Measurements from ENCODE around the gene RTCA. TPM values are rescaled to one million over a fixed set of nuclear protein-coding genes. Genes with fewer than 3 reads are reported as not detected.
"Not testable (repeated sequence)": the region's sequence is repeated elsewhere in the genome, so short reads cannot be mapped to it uniquely, and the experiment has no call there.

RTCA gene
- total and polyA plus RNA-seq, 5 donors: 27.8 to 39.8 (median 32.0) TPM

GRCh38 chr1:100287162-100287561 is 21.1 kb downstream of the RTCA start:
- H3K27me3 ChIP-seq (ENCODE audit: control insufficient read depth, insufficient read depth): no peaks in the 10 kb centered on the region
- DNase-seq: no peak
- no peaks in the 10 kb centered on the region for H3K4me1 ChIP-seq (ENCODE audit: control insufficient read depth, insufficient read depth, low read length)
- H3K27ac ChIP-seq (ENCODE audit: low read length): no peak overlapping the region
- intact Hi-C loops (cut with DNase I): no loop called here
- H3K9me3 ChIP-seq (ENCODE audit: control insufficient read depth, low read length): no peaks in the 10 kb centered on the region
- no peak for ATAC-seq
- no peak overlapping the region for H3K4me3 ChIP-seq (ENCODE audit: low read length)
- WGBS: 97% methylated on average over 3 of the region's 3 CpGs

GRCh38 chr1:100290291-100290690 is 24.3 kb downstream of the RTCA start:
- DNase-seq: no peak
- ATAC-seq: no peak
- no peak overlapping the region for H3K27ac ChIP-seq (ENCODE audit: low read length)
- intact Hi-C loops (cut with DNase I): loop anchor here in 1 of 4 donors (5.0 kb wide), 1 partner anchor 62 kb away; the partner anchor contains the start of gene CDC14A
- no peaks in the 10 kb centered on the region for H3K9me3 ChIP-seq (ENCODE audit: control insufficient read depth, low read length)
- WGBS: 95% methylated on average over 2 of the region's 2 CpGs
- no peaks in the 10 kb centered on the region for H3K27me3 ChIP-seq (ENCODE audit: control insufficient read depth, insufficient read depth)
- H3K4me1 ChIP-seq (ENCODE audit: control insufficient read depth, insufficient read depth, low read length): no peaks in the 10 kb centered on the region
- H3K4me3 ChIP-seq (ENCODE audit: low read length): no peak overlapping the region

GRCh38 chr1:100292711-100293110 is 26.7 kb downstream of the RTCA start:
- intact Hi-C loops (cut with DNase I): loop anchor here in 1 of 4 donors (5.0 kb wide), 1 partner anchor 60 kb away; the partner anchor contains the start of gene CDC14A

GRCh38 chr1:100296140-100296539 is 30.1 kb downstream of the RTCA start:
- Histone ChIP-seq H3K27me3 (ENCODE audit: control insufficient read depth, insufficient read depth) (no peaks in the 10 kb centered on the region), H3K4me3 (ENCODE audit: low read length) (no peak overlapping the region), H3K4me1 (ENCODE audit: control insufficient read depth, insufficient read depth, low read length) (peaks cover 1% of the 10 kb centered on the region), H3K9me3 (ENCODE audit: control insufficient read depth, low read length) (no peaks in the 10 kb centered on the region), H3K27ac (ENCODE audit: low read length) (no peak overlapping the region)
- DNase-seq (no peak), ATAC-seq (no peak)
- intact Hi-C loops (cut with DNase I): no loop called here
- WGBS: 95% methylated on average over 8 of the region's 8 CpGs

More at GRCh38 chr1:100292711-100293110, 26.7 kb downstream of the RTCA start:
- H3K4me1 ChIP-seq (ENCODE audit: control insufficient read depth, insufficient read depth, low read length): no peaks in the 10 kb centered on the region
- ATAC-seq (peak in 1 of 2 donors; percentile 76), DNase-seq (no peak)
- H3K4me3 ChIP-seq (ENCODE audit: low read length): no peak overlapping the region
- H3K9me3 ChIP-seq (ENCODE audit: control insufficient read depth, low read length): no peaks in the 10 kb centered on the region
- no peak overlapping the region for H3K27ac ChIP-seq (ENCODE audit: low read length)
- WGBS: 12% methylated on average over 1 of the region's 1 CpG
- H3K27me3 ChIP-seq (ENCODE audit: control insufficient read depth, insufficient read depth): no peaks in the 10 kb centered on the region

GRCh38 chr1:100296997-100297396 is 31.0 kb downstream of the RTCA start:
- H3K27ac ChIP-seq (ENCODE audit: low read length); intact Hi-C loops (cut with DNase I); H3K9me3 ChIP-seq (ENCODE audit: control insufficient read depth, low read length); ATAC-seq; DNase-seq; H3K27me3 ChIP-seq (ENCODE audit: control insufficient read depth, insufficient read depth); H3K4me1 ChIP-seq (ENCODE audit: control insufficient read depth, insufficient read depth, low read length); H3K4me3 ChIP-seq (ENCODE audit: low read length): not testable (repeated sequence)

- intact Hi-C loops (cut with DNase I): no loop called here
- ATAC-seq: no peak
- H3K27ac ChIP-seq (ENCODE audit: low read length): no peak overlapping the region
- no peaks in the 10 kb centered on the region for H3K27me3 ChIP-seq (ENCODE audit: control insufficient read depth, insufficient read depth)
- no peaks in the 10 kb centered on the region for H3K9me3 ChIP-seq (ENCODE audit: control insufficient read depth, low read length)
- H3K4me1 ChIP-seq (ENCODE audit: control insufficient read depth, insufficient read depth, low read length): peaks cover 1% of the 10 kb centered on the region
- H3K4me3 ChIP-seq (ENCODE audit: low read length): no peak overlapping the region
- DNase-seq: no peak
- WGBS: 90% methylated on average over 4 of the region's 4 CpGs
Measured at GRCh38 chr1:100298512-100298911, 32.5 kb downstream of the RTCA start.

- Histone ChIP-seq H3K9me3 (ENCODE audit: control insufficient read depth, low read length) (no peaks in the 10 kb centered on the region), H3K27me3 (ENCODE audit: control insufficient read depth, insufficient read depth) (no peaks in the 10 kb centered on the region), H3K4me3 (ENCODE audit: low read length) (no peak overlapping the region), H3K27ac (ENCODE audit: low read length) (no peak overlapping the region), H3K4me1 (ENCODE audit: control insufficient read depth, insufficient read depth, low read length) (peaks cover 1% of the 10 kb centered on the region)
- ATAC-seq (no peak), DNase-seq (no peak)
- intact Hi-C loops (cut with DNase I): no loop called here
- WGBS: 77% methylated on average over 6 of the region's 6 CpGs
Measured at GRCh38 chr1:100299521-100300222, 33.7 kb downstream of the RTCA start.

GRCh38 chr1:100300691-100301090 is 34.7 kb downstream of the RTCA start:
- intact Hi-C loops (cut with DNase I): no loop called here
- no peak for ATAC-seq
- WGBS: 95% methylated on average over 5 of the region's 5 CpGs

GRCh38 chr1:100302739-100303138 is 36.7 kb downstream of the RTCA start:
- intact Hi-C loops (cut with DNase I): no loop called here
- Histone ChIP-seq H3K9me3 (ENCODE audit: control insufficient read depth, low read length) (no peaks in the 10 kb centered on the region), H3K4me1 (ENCODE audit: control insufficient read depth, insufficient read depth, low read length) (peaks cover 1% of the 10 kb centered on the region), H3K27me3 (ENCODE audit: control insufficient read depth, insufficient read depth) (no peaks in the 10 kb centered on the region), H3K4me3 (ENCODE audit: low read length) (no peak overlapping the region), H3K27ac (ENCODE audit: low read length) (no peak overlapping the region)
- ATAC-seq (no peak), DNase-seq (no peak)
- WGBS: 98% methylated on average over 2 of the region's 2 CpGs

More at GRCh38 chr1:100300691-100301090, 34.7 kb downstream of the RTCA start:
- no peaks in the 10 kb centered on the region for H3K9me3 ChIP-seq (ENCODE audit: control insufficient read depth, low read length)
- H3K4me1 ChIP-seq (ENCODE audit: control insufficient read depth, insufficient read depth, low read length): peaks cover 1% of the 10 kb centered on the region
- no peak overlapping the region for H3K27ac ChIP-seq (ENCODE audit: low read length)
- no peak for DNase-seq
- no peak overlapping the region for H3K4me3 ChIP-seq (ENCODE audit: low read length)
- H3K27me3 ChIP-seq (ENCODE audit: control insufficient read depth, insufficient read depth): no peaks in the 10 kb centered on the region

GRCh38 chr1:100304227-100304626 is 38.2 kb downstream of the RTCA start:
- 93% methylated on average over 2 of the region's 2 CpGs for WGBS
- intact Hi-C loops (cut with DNase I): no loop called here

GRCh38 chr1:100304921-100305320 is 38.9 kb downstream of the RTCA start:
- 84% methylated on average over 3 of the region's 3 CpGs for WGBS
- no peak for DNase-seq
- intact Hi-C loops (cut with DNase I): no loop called here

More at GRCh38 chr1:100304227-100304626, 38.2 kb downstream of the RTCA start:
- Histone ChIP-seq H3K9me3 (ENCODE audit: control insufficient read depth, low read length) (no peaks in the 10 kb centered on the region), H3K27ac (ENCODE audit: low read length) (no peak overlapping the region), H3K27me3 (ENCODE audit: control insufficient read depth, insufficient read depth) (no peaks in the 10 kb centered on the region), H3K4me1 (ENCODE audit: control insufficient read depth, insufficient read depth, low read length) (peaks cover 1% of the 10 kb centered on the region), H3K4me3 (ENCODE audit: low read length) (no peak overlapping the region)
- DNase-seq (no peak), ATAC-seq (no peak)

More at GRCh38 chr1:100304921-100305320, 38.9 kb downstream of the RTCA start:
- Histone ChIP-seq H3K27ac (ENCODE audit: low read length) (no peak overlapping the region), H3K27me3 (ENCODE audit: control insufficient read depth, insufficient read depth) (no peaks in the 10 kb centered on the region), H3K4me3 (ENCODE audit: low read length) (no peak overlapping the region), H3K4me1 (ENCODE audit: control insufficient read depth, insufficient read depth, low read length) (peaks cover 1% of the 10 kb centered on the region), H3K9me3 (ENCODE audit: control insufficient read depth, low read length) (no peaks in the 10 kb centered on the region)
- no peak for ATAC-seq
